ENCODE results near the gene CCSER2. TPM values are rescaled to one million over a fixed set of nuclear protein-coding genes. Genes with fewer than 3 reads are reported as not detected.

Gene CCSER2
- total RNA-seq, 1 experiment from 2014 or later = 44.1 TPM

- Histone ChIP-seq H3K9me3 (ENCODE audit: low read depth, low read length, poor library complexity, severe bottlenecking) (peaks cover 6% of the 10 kb centered on the region), H3K27ac (ENCODE audit: low read depth, low read length, poor library complexity, severe bottlenecking) (no peak overlapping the region), H3K4me3 (ENCODE audit: low read depth, low read length, poor library complexity, severe bottlenecking) (no peak overlapping the region), H3K4me1 (ENCODE audit: insufficient read depth, low read length, poor library complexity, severe bottlenecking) (no peaks in the 10 kb centered on the region), H3K27me3 (replicated peaks; ENCODE audit: insufficient read depth, low read depth, low read length, poor library complexity) (no peaks in the 10 kb centered on the region), H3K36me3 (ENCODE audit: insufficient read depth, low read length, poor library complexity, severe bottlenecking) (no peaks in the 10 kb centered on the region)
- TF ChIP-seq EZH2 (IDR thresholded peaks at IDR 0.05; ENCODE audit: borderline replicate concordance, low read depth, low read length, poor library complexity, severe bottlenecking) = no peak
- no peak for TF ChIP-seq CTCF (conservative IDR thresholded peaks at IDR 0.05; ENCODE audit: low read depth, low read length)
- ChIA-PET CTCF (no interaction called here), POLR2A (ENCODE audit: low non-redundant PET) (no interaction called here)
- no peak for DNase-seq (ENCODE audit: low spot score)
- intact Hi-C loops (cut with micrococcal nuclease; ENCODE audit: unreplicated experiment) = no loop called here
- no TSS peak for BruUV-seq (replicated peaks)
Observed at GRCh38 chr10:84390364-84390763, 62.0 kb downstream of the CCSER2 start.

- H3K36me3 ChIP-seq (ENCODE audit: insufficient read depth, low read length, poor library complexity, severe bottlenecking) = no peaks in the 10 kb centered on the region
- TF ChIP-seq EZH2 (IDR thresholded peaks at IDR 0.05; ENCODE audit: borderline replicate concordance, low read depth, low read length, poor library complexity, severe bottlenecking) (no peak), CTCF (conservative IDR thresholded peaks at IDR 0.05; ENCODE audit: low read depth, low read length) (no peak)
- DNase-seq (ENCODE audit: low spot score) = no peak
- intact Hi-C loops (cut with micrococcal nuclease; ENCODE audit: unreplicated experiment) = no loop called here
- H3K4me3 ChIP-seq (ENCODE audit: low read depth, low read length, poor library complexity, severe bottlenecking) = no peak overlapping the region
- H3K27ac ChIP-seq (ENCODE audit: low read depth, low read length, poor library complexity, severe bottlenecking) = no peak overlapping the region
- no peaks in the 10 kb centered on the region for H3K9me3 ChIP-seq (ENCODE audit: low read depth, low read length, poor library complexity, severe bottlenecking)
- H3K4me1 ChIP-seq (ENCODE audit: insufficient read depth, low read length, poor library complexity, severe bottlenecking) = no peaks in the 10 kb centered on the region
- H3K27me3 ChIP-seq (replicated peaks; ENCODE audit: insufficient read depth, low read depth, low read length, poor library complexity) = no peaks in the 10 kb centered on the region
- BruUV-seq (replicated peaks) = no TSS peak
- ChIA-PET POLR2A (ENCODE audit: low non-redundant PET) (no interaction called here), CTCF (no interaction called here)
Observed at GRCh38 chr10:84391326-84391725, 62.9 kb downstream of the CCSER2 start.

- H3K4me1 ChIP-seq (ENCODE audit: insufficient read depth, low read length, poor library complexity, severe bottlenecking) = no peaks in the 10 kb centered on the region
- CTCF ChIA-PET = interaction anchor here (0.6 kb wide), 1 partner anchor 124 kb away, joined by 4 read pairs; no protein-coding TSS in a partner anchor
- no peaks in the 10 kb centered on the region for H3K9me3 ChIP-seq (ENCODE audit: low read depth, low read length, poor library complexity, severe bottlenecking)
Observed at GRCh38 chr10:84392181-84392580, 63.8 kb downstream of the CCSER2 start.

More at GRCh38 chr10:84392181-84392580, 63.8 kb downstream of the CCSER2 start:
- TF ChIP-seq CTCF (conservative IDR thresholded peaks at IDR 0.05; ENCODE audit: low read depth, low read length) = no peak
- no peak for TF ChIP-seq EZH2 (IDR thresholded peaks at IDR 0.05; ENCODE audit: borderline replicate concordance, low read depth, low read length, poor library complexity, severe bottlenecking)
- DNase-seq (ENCODE audit: low spot score) = no peak
- no peak overlapping the region for H3K27ac ChIP-seq (ENCODE audit: low read depth, low read length, poor library complexity, severe bottlenecking)
- H3K36me3 ChIP-seq (ENCODE audit: insufficient read depth, low read length, poor library complexity, severe bottlenecking) = no peaks in the 10 kb centered on the region
- POLR2A ChIA-PET (ENCODE audit: low non-redundant PET) = no interaction called here
- no peaks in the 10 kb centered on the region for H3K27me3 ChIP-seq (replicated peaks; ENCODE audit: insufficient read depth, low read depth, low read length, poor library complexity)
- intact Hi-C loops (cut with micrococcal nuclease; ENCODE audit: unreplicated experiment) = no loop called here
- BruUV-seq (replicated peaks) = no TSS peak
- H3K4me3 ChIP-seq (ENCODE audit: low read depth, low read length, poor library complexity, severe bottlenecking) = no peak overlapping the region

Data from A673 (cell line).